ENCODE results near the gene ZNF70. TPM values are rescaled to one million over a fixed set of nuclear protein-coding genes. Genes with fewer than 3 reads are reported as not detected.

The ZNF70 gene
- total and polyA plus RNA-seq, 2 of the 13 experiments (the other 11 are each of a cell fraction or from before 2014, with no cell fraction given), result 0.62 to 3.6 TPM

- TF ChIP-seq REST (IDR thresholded peaks at IDR 0.05; ENCODE audit: borderline replicate concordance in 1 of 2, low read depth in 1 of 2, low read length in 2 of 2) (no peak), NCOA5 (CRISPR knock-in tag; IDR thresholded peaks at IDR 0.05) (no peak), ZSCAN22 (CRISPR knock-in tag; IDR thresholded peaks at IDR 0.05) (no peak), SMYD3 (CRISPR knock-in tag; IDR thresholded peaks at IDR 0.05) (0 out of 2 replicates have a peak, but pooled peaks have one; percentile 60), CHD2 (IDR thresholded peaks at IDR 0.05; ENCODE audit: low read depth, low read length) (no peak), SMAD3 (CRISPR knock-in tag; IDR thresholded peaks at IDR 0.05) (peak; percentile 75; the same call in 1 of the 2 replicates), ZBTB8A (CRISPR knock-in tag; IDR thresholded peaks at IDR 0.05; ENCODE audit: borderline replicate concordance, low read depth) (no peak), ATRX (CRISPR knock-in tag; IDR thresholded peaks at IDR 0.05; ENCODE audit: borderline replicate concordance) (no peak), HOMEZ (CRISPR knock-in tag; IDR thresholded peaks at IDR 0.05; ENCODE audit: low read depth) (no peak), MIER3 (CRISPR knock-in tag; IDR thresholded peaks at IDR 0.05; ENCODE audit: borderline replicate concordance) (peak; percentile 85; the same call in 1 of the 2 replicates), ZNF557 (CRISPR knock-in tag; IDR thresholded peaks at IDR 0.05) (no peak), UBTF (CRISPR knock-in tag; IDR thresholded peaks at IDR 0.05) (peak; percentile 85; the same call in 1 of the 2 replicates), KLF15 (CRISPR knock-in tag; IDR thresholded peaks at IDR 0.05; ENCODE audit: borderline replicate concordance) (no peak)
- TF ChIP-seq, protein P1, sequence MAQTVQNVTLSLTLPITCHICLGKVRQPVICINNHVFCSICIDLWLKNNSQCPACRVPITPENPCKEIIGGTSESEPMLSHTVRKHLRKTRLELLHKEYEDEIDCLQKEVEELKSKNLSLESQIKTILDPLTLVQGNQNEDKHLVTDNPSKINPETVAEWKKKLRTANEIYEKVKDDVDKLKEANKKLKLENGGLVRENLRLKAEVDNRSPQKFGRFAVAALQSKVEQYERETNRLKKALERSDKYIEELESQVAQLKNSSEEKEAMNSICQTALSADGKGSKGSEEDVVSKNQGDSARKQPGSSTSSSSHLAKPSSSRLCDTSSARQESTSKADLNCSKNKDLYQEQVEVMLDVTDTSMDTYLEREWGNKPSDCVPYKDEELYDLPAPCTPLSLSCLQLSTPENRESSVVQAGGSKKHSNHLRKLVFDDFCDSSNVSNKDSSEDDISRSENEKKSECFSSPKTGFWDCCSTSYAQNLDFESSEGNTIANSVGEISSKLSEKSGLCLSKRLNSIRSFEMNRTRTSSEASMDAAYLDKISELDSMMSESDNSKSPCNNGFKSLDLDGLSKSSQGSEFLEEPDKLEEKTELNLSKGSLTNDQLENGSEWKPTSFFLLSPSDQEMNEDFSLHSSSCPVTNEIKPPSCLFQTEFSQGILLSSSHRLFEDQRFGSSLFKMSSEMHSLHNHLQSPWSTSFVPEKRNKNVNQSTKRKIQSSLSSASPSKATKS (CRISPR knock-in tag; IDR thresholded peaks at IDR 0.05), result no peak
- TF ChIP-seq, protein P2, sequence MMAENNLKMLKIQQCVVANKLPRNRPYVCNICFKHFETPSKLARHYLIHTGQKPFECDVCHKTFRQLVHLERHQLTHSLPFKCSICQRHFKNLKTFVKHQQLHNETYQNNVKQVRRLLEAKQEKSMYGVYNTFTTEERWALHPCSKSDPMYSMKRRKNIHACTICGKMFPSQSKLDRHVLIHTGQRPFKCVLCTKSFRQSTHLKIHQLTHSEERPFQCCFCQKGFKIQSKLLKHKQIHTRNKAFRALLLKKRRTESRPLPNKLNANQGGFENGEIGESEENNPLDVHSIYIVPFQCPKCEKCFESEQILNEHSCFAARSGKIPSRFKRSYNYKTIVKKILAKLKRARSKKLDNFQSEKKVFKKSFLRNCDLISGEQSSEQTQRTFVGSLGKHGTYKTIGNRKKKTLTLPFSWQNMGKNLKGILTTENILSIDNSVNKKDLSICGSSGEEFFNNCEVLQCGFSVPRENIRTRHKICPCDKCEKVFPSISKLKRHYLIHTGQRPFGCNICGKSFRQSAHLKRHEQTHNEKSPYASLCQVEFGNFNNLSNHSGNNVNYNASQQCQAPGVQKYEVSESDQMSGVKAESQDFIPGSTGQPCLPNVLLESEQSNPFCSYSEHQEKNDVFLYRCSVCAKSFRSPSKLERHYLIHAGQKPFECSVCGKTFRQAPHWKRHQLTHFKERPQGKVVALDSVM (CRISPR knock-in tag; IDR thresholded peaks at IDR 0.05), result no peak
These were observed 33.8 kb downstream of the ZNF70 start (continued) for GRCh38 chr22:23716811-23717801.
